Loucy (cell line): ENCODE results near the gene RUFY3.
A peak's percentile ranks its signal among the peaks of the same experiment; 100 is the strongest.

Source experiments
- H2AFZ ChIP-seq: fragments of 200-600 bp; sonication (generic); 2 replicates; pipeline ENCODE4 v1.6.0; 2016; ENCODE audit warnings: antibody characterized with exemption, mild to moderate bottlenecking, low read length, moderate library complexity
- H3F3A ChIP-seq: fragments of 200-600 bp; 2 replicates; pipeline ENCODE4 v1.6.0; 2016; ENCODE audit warnings: antibody characterized with exemption, low read depth, mild to moderate bottlenecking
- H3K27me3 ChIP-seq: fragments of 200-600 bp; sonication (generic); 2 replicates; pipeline ENCODE4 v1.6.1; 2014; ENCODE audit warnings: low read length, mild to moderate bottlenecking; ENCODE audit not compliant: insufficient read depth, poor library complexity, severe bottlenecking
- H3K36me3 ChIP-seq: fragments of 200-600 bp; sonication (generic); 2 replicates; pipeline ENCODE4 v1.6.1; 2016; ENCODE audit warnings: low read length; ENCODE audit not compliant: insufficient read depth
- H3K4me1 ChIP-seq: fragments of 200-600 bp; sonication (generic); 2 replicates; pipeline ENCODE4 v1.5.1; 2014; ENCODE audit warnings: low read length, mild to moderate bottlenecking; ENCODE audit not compliant: insufficient read depth, poor library complexity, severe bottlenecking
- H3K4me2 ChIP-seq: fragments of 200-600 bp; sonication (generic); 2 replicates; pipeline ENCODE4 v1.6.0; 2014; ENCODE audit warnings: antibody characterized with exemption, low read length, low read depth, mild to moderate bottlenecking; ENCODE audit not compliant: poor library complexity, severe bottlenecking
- H3K4me3 ChIP-seq: fragments of 200-600 bp; sonication (generic); 2 replicates; pipeline ENCODE4 v1.5.1; 2014; ENCODE audit warnings: low read length, mild to moderate bottlenecking, mixed read lengths; ENCODE audit not compliant: poor library complexity, severe bottlenecking
- H3K79me2 ChIP-seq: fragments of 200-600 bp; sonication (generic); 2 replicates; pipeline ENCODE4 v1.6.1; 2014; ENCODE audit warnings: low read length; ENCODE audit not compliant: insufficient read depth
- H3K9ac ChIP-seq: fragments of 200-600 bp; sonication (generic); 2 replicates; pipeline ENCODE4 v1.6.0; 2014; ENCODE audit warnings: mild to moderate bottlenecking, low read depth, low read length, moderate library complexity; ENCODE audit not compliant: poor library complexity, severe bottlenecking
- H3K9me2 ChIP-seq: fragments of 200-600 bp; sonication (generic); replicated peaks from 2 replicates; pipeline ENCODE4 v1.6.1; 2016; ENCODE audit warnings: low read depth, low read length, mixed read lengths
- H3K9me3 ChIP-seq: fragments of 200-600 bp; sonication (generic); 2 replicates; pipeline ENCODE4 v1.6.1; 2014; ENCODE audit warnings: mild to moderate bottlenecking, antibody characterized with exemption, low read length, low read depth; ENCODE audit not compliant: insufficient read depth
- H4K20me1 ChIP-seq: fragments of 200-600 bp; sonication (generic); 2 replicates; pipeline ENCODE4 v1.6.0; 2014; ENCODE audit warnings: antibody characterized with exemption, low read length, mild to moderate bottlenecking; ENCODE audit not compliant: insufficient read depth, poor library complexity, severe bottlenecking
- EZH2phosphoT487 ChIP-seq: fragments of 200-600 bp; IDR thresholded peaks from 2 replicates; pipeline ENCODE4 v1.6.1; 2018; ENCODE audit warnings: antibody characterized with exemption, mild to moderate bottlenecking, moderate library complexity, borderline replicate concordance
- TF ChIP-seq, protein P1 (sequence below): fragments of 200-600 bp; sonication (generic); conservative IDR thresholded peaks from 2 replicates; pipeline ENCODE4 v1.5.1; 2014; ENCODE audit warnings: mild to moderate bottlenecking, antibody characterized with exemption, low read length

Gene RUFY3

DNA sequence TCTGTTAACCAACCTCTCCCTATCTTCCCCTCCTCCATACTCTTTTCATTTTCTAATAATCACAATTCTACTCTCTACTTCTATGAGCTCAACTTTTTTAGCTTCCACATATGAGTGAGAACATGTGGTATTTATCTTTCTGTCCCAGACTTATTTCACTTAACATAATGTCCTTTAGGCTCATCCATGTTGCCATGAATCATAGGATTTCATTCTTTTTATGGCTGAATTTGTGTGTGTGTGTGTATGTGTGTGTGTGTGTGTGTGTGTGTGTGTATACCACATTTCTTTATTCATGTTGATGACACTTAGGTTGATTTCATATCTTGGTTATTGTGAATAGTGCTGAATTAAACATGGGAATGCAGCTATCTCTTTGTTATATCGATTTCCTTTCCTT lies 37.4 kb downstream of the RUFY3 start:
- H3F3A ChIP-seq, result no peaks in the 10 kb centered on the region
- H3K9me3 ChIP-seq, result no peaks in the 10 kb centered on the region
- H3K4me3 ChIP-seq, result peak overlapping the region; percentile 20
- TF ChIP-seq EZH2phosphoT487, result no peak
- peaks cover 13% of the 10 kb centered on the region; the same call in 1 of the 2 replicates for H3K36me3 ChIP-seq
- H3K9ac ChIP-seq, result no peak overlapping the region
- H3K9me2 ChIP-seq, result no peaks in the 10 kb centered on the region
- H3K79me2 ChIP-seq, result peaks cover 31% of the 10 kb centered on the region
- H4K20me1 ChIP-seq, result no peaks in the 10 kb centered on the region
- H3K27me3 ChIP-seq, result no peaks in the 10 kb centered on the region
- peak overlapping the region; percentile 45 for H3K4me2 ChIP-seq
- no peak overlapping the region for H2AFZ ChIP-seq
- H3K4me1 ChIP-seq, result peaks cover 14% of the 10 kb centered on the region

DNA sequence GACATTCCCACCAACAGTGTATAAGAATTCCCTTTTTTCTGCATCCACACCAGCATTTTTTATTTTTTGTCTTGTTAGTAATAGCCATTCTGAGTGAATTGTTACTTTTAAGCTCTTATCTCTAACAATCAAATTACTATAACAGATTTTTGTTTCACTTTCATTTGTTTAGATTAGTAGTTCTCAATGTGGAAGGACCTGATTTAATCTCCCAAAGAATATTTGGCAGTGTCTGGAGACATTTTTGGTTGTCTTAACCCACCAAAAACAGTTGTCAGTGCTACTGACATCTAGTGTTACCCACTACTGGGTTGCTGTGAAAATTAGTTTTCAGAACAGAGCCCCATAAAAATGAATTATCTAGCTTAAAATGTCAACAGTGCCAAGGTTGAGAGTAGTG lies 37.9 kb downstream of the RUFY3 start:
- H3K9ac ChIP-seq, result no peak overlapping the region
- peaks cover 18% of the 10 kb centered on the region; the same call in 1 of the 2 replicates for H3K36me3 ChIP-seq
- no peaks in the 10 kb centered on the region for H3F3A ChIP-seq
- no peaks in the 10 kb centered on the region for H3K27me3 ChIP-seq
- H3K4me2 ChIP-seq, result peak overlapping the region; percentile 45
- no peak overlapping the region for H2AFZ ChIP-seq
- peak overlapping the region; percentile 20 for H3K4me3 ChIP-seq
- peaks cover 14% of the 10 kb centered on the region for H3K4me1 ChIP-seq
- H3K9me3 ChIP-seq, result no peaks in the 10 kb centered on the region
- no peaks in the 10 kb centered on the region for H4K20me1 ChIP-seq
- H3K9me2 ChIP-seq, result no peaks in the 10 kb centered on the region
- peaks cover 28% of the 10 kb centered on the region for H3K79me2 ChIP-seq
- TF ChIP-seq EZH2phosphoT487, result no peak
- TF ChIP-seq, protein P1, sequence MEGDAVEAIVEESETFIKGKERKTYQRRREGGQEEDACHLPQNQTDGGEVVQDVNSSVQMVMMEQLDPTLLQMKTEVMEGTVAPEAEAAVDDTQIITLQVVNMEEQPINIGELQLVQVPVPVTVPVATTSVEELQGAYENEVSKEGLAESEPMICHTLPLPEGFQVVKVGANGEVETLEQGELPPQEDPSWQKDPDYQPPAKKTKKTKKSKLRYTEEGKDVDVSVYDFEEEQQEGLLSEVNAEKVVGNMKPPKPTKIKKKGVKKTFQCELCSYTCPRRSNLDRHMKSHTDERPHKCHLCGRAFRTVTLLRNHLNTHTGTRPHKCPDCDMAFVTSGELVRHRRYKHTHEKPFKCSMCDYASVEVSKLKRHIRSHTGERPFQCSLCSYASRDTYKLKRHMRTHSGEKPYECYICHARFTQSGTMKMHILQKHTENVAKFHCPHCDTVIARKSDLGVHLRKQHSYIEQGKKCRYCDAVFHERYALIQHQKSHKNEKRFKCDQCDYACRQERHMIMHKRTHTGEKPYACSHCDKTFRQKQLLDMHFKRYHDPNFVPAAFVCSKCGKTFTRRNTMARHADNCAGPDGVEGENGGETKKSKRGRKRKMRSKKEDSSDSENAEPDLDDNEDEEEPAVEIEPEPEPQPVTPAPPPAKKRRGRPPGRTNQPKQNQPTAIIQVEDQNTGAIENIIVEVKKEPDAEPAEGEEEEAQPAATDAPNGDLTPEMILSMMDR, result peak; percentile 22

DNA sequence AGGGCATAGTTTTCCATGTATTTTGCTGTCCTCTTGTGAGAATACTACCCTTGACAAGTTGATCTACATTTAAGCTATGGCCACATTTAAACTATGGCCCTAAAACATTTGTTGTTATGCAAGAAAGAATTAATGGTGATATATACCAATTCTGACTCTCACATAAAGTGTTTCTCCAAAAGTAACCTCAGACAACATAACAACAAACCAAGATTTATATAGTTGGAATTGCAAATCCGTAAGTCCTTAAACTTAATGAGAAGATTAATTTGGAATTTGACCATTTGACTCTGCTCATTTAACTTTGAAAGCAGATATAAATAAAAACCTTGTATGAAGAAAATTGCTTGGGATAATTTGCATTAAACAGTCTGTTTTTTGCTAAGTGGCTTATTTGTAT lies 38.9 kb downstream of the RUFY3 start:
- Histone ChIP-seq H3K27me3 (no peaks in the 10 kb centered on the region), H3F3A (no peaks in the 10 kb centered on the region), H3K9me2 (no peaks in the 10 kb centered on the region), H3K9me3 (no peaks in the 10 kb centered on the region), H3K4me2 (no peak overlapping the region), H3K9ac (no peak overlapping the region), H4K20me1 (no peaks in the 10 kb centered on the region), H3K4me3 (no peak overlapping the region), H3K36me3 (peaks cover 26% of the 10 kb centered on the region; the same call in 1 of the 2 replicates), H2AFZ (no peak overlapping the region), H3K4me1 (peaks cover 14% of the 10 kb centered on the region), H3K79me2 (peaks cover 24% of the 10 kb centered on the region)
- TF ChIP-seq, protein P1, result no peak
- TF ChIP-seq EZH2phosphoT487, result no peak

DNA sequence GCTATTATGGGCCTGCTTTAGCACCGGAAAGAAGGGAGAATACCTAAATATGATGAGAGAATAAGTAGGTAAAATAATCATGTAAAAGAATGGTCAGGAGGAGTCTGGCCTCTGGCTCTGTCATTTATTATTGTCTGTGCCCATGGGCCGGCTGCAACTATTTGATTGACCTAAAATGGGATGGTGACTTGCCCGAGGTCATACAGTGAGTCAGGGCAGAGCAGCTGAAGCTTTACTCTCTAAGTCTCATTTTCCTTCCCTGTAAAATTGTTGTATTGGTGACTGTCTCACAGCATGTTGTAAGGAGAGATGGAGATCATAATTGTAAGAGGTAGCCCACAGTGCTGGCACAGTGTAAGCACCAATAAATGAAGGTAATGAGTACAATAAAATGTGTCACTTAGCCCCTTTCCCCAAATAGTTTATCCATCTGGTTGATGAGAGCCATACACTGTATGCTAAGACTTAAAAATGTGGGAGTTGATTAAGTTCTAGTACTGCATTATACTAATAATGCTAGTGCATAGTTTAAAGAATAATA lies 39.6 kb downstream of the RUFY3 start:
- Histone ChIP-seq H3K4me2 (no peak overlapping the region), H3K9ac (no peak overlapping the region), H4K20me1 (no peaks in the 10 kb centered on the region), H3F3A (no peaks in the 10 kb centered on the region), H3K36me3 (peaks cover 26% of the 10 kb centered on the region; the same call in 1 of the 2 replicates), H3K4me1 (peaks cover 14% of the 10 kb centered on the region), H3K79me2 (peaks cover 21% of the 10 kb centered on the region), H2AFZ (no peak overlapping the region), H3K9me2 (no peaks in the 10 kb centered on the region), H3K4me3 (no peak overlapping the region), H3K9me3 (no peaks in the 10 kb centered on the region), H3K27me3 (no peaks in the 10 kb centered on the region)
- TF ChIP-seq, protein P1, result no peak
- TF ChIP-seq EZH2phosphoT487, result no peak
